Peyer's patch (tissue), 4 donors: ENCODE measurements around the gene ELK3.

Source experiments
- CTCF ChIP-seq, 6 experiments: fragments of 450-650 bp in 4 of 6; fragments of 200-600 bp in 2 of 6; sonication (generic) in 1 of 6; IDR thresholded peaks; one replicate each; pipeline ENCODE4 v1.5.1; 2017 to 2019; ENCODE audit warnings: antibody characterized with exemption in 6 of 6, mild to moderate bottlenecking in 3 of 6, moderate library complexity in 1 of 6
- POLR2A ChIP-seq, 2 donors: fragments of 450-650 bp; IDR thresholded peaks; one replicate each; pipeline ENCODE4 v1.5.1; 2017; ENCODE audit warnings: antibody characterized with exemption in 2 of 2, mild to moderate bottlenecking in 2 of 2, moderate library complexity in 2 of 2

DNA sequence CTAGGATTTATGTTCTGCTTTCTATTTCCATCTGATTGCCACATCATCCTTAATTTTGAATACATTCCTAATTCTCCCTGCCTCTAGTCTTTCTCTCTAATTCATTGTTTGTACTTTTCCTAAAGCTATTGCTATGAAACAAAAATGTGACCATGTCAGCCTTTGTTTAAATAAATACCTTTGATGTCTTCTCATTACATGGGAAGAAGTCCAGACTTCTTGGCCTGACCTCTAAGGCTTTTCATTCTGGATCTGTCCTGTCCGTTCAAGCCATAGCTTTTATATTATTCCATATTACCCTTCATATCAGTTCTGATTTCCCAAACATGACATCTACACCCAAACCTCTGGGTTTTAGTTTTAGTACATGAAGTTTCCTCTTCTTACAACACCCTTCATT is 114.7 kb downstream of the ELK3 start:
- TF ChIP-seq POLR2A (IDR thresholded peaks at IDR 0.05), result no peak
- no peak for TF ChIP-seq CTCF (IDR thresholded peaks at IDR 0.05)
